Measurements from ENCODE around the gene MAP2.
"Not testable (repeated sequence)": the region's sequence is repeated elsewhere in the genome, so short reads cannot be mapped to it uniquely, and the experiment has no call there.

Gene MAP2

DNA sequence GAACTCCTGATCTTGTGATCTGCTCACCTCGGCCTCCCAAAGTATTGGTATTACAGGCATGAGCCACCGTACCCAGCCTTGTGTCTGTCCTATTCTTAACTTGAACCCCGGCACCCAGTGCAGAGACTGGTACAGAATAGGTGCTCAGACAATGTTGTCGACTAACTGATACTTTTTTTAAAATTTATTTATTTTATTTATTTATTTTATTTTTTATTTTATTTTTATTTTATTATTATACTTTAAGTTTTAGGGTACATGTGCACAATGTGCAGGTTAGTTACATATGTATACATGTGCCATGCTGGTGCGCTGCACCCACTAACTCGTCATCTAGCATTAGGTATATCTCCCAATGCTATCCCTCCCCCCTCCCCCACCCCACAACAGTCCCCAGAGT lies 174.4 kb downstream of the MAP2 start:
- not testable (repeated sequence) for H3K9me3 ChIP-seq (ENCODE audit: control insufficient read depth in 1 of 2, low read length in 2 of 2); H3K27ac ChIP-seq (ENCODE audit: low read length); H3K36me3 ChIP-seq (ENCODE audit: control insufficient read depth in 1 of 2, insufficient read depth in 2 of 2, low read length in 2 of 2); H3K4me3 ChIP-seq (ENCODE audit: low read depth in 1 of 2, low read length in 2 of 2); H3K27me3 ChIP-seq (ENCODE audit: low read depth, low read length); H3K4me1 ChIP-seq (ENCODE audit: control insufficient read depth in 1 of 2, insufficient read depth in 2 of 2, low read length in 2 of 2)

DNA sequence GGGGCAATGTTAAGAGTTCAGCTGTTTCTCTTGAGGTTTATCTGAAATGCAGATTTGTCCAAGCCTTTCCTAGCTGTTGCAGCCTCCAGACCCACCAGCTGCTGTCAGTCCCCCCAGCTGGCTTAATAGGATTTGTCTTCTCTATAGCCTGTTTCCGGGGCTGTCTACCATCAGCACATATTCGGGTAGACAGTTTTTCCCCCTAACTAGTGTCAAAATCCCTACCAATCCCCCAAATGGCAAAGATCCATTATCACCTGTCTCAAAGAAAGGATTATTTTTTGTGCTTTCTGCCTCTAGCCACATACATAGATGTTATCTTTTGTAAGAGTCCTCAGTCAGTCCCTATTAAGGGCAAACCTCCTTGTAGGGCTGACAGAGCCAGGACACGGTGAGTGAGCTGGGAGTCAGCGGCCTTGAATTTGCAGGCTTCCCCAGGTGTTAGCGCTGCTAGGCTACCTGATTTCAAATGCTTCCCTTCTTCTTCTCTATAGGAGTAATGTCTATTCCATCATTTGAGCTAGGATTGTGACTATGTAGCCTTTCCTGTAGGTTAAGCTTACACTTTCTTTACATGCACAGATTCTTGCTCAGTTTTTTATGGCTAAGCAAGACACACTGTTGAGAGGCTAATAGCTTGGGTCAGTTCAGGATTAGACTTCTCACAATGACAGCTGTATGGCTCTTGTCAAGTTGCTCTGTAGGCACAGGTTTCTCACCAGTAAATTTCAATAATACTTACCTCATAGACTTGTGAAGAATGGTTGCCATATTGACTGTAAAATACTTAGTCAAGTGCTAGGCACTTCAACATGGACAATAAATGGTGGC lies 176.7 kb downstream of the MAP2 start:
- H3K36me3 ChIP-seq (ENCODE audit: control insufficient read depth in 1 of 2, insufficient read depth in 2 of 2, low read length in 2 of 2), result no peaks in the 10 kb centered on the region
- H3K27ac ChIP-seq (ENCODE audit: low read length), result no peak overlapping the region

DNA sequence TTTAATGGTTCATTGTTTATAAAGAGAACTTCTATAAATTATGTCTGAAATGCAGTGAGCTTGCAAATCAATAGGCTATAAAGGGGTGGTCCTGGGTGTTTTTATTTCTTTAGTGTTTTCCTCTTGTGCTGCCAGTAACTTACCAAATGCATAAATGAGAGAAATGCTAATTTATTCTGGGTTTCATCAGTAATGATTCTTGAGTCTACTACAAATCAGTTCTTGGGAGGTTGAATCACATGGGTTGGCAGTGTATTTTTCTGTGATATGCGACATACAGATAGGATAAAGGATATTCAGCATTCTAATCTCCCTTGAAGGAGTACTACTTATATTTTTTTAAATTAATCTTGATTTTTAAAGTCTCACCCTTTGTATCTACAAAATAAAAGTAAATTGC lies 177.7 kb downstream of the MAP2 start:
- no peaks in the 10 kb centered on the region for H3K9me3 ChIP-seq (ENCODE audit: control insufficient read depth in 1 of 2, low read length in 2 of 2)
- H3K4me1 ChIP-seq (ENCODE audit: control insufficient read depth in 1 of 2, insufficient read depth in 2 of 2, low read length in 2 of 2), result no peaks in the 10 kb centered on the region
- no peaks in the 10 kb centered on the region for H3K36me3 ChIP-seq (ENCODE audit: control insufficient read depth in 1 of 2, insufficient read depth in 2 of 2, low read length in 2 of 2)
- H3K27ac ChIP-seq (ENCODE audit: low read length), result no peak overlapping the region
- H3K4me3 ChIP-seq (ENCODE audit: low read depth in 1 of 2, low read length in 2 of 2), result no peak overlapping the region
- H3K27me3 ChIP-seq (ENCODE audit: low read depth, low read length), result no peaks in the 10 kb centered on the region

More for the DNA sequence above, 176.7 kb downstream of the MAP2 start:
- Histone ChIP-seq H3K4me1 (ENCODE audit: control insufficient read depth in 1 of 2, insufficient read depth in 2 of 2, low read length in 2 of 2) (no peaks in the 10 kb centered on the region), H3K4me3 (ENCODE audit: low read depth in 1 of 2, low read length in 2 of 2) (no peak overlapping the region), H3K27me3 (ENCODE audit: low read depth, low read length) (no peaks in the 10 kb centered on the region), H3K9me3 (ENCODE audit: control insufficient read depth in 1 of 2, low read length in 2 of 2) (no peaks in the 10 kb centered on the region)

DNA sequence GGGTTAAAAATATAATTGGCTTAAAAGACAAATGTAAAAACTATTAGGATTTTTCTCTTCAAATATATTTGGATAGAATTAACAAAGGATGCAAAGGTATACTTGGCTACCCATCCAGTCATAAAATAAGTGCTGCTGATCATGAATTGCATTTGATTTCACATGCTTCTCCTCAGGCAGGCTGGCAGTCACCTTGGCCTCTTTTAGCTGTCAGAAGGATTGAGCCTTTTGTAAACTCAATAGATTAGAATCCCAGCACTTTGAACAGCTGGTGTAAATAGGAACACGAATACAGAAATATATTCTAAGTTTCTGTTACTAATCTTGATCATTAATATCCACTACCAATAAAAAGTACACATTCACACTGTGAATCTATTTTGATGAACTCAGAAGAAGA lies 178.4 kb downstream of the MAP2 start:
- H3K4me1 ChIP-seq (ENCODE audit: control insufficient read depth in 1 of 2, insufficient read depth in 2 of 2, low read length in 2 of 2), result no peaks in the 10 kb centered on the region
- H3K9me3 ChIP-seq (ENCODE audit: control insufficient read depth in 1 of 2, low read length in 2 of 2), result no peaks in the 10 kb centered on the region
- H3K36me3 ChIP-seq (ENCODE audit: control insufficient read depth in 1 of 2, insufficient read depth in 2 of 2, low read length in 2 of 2), result no peaks in the 10 kb centered on the region
- no peaks in the 10 kb centered on the region for H3K27me3 ChIP-seq (ENCODE audit: low read depth, low read length)
- H3K4me3 ChIP-seq (ENCODE audit: low read depth in 1 of 2, low read length in 2 of 2), result no peak overlapping the region
- H3K27ac ChIP-seq (ENCODE audit: low read length), result no peak overlapping the region

DNA sequence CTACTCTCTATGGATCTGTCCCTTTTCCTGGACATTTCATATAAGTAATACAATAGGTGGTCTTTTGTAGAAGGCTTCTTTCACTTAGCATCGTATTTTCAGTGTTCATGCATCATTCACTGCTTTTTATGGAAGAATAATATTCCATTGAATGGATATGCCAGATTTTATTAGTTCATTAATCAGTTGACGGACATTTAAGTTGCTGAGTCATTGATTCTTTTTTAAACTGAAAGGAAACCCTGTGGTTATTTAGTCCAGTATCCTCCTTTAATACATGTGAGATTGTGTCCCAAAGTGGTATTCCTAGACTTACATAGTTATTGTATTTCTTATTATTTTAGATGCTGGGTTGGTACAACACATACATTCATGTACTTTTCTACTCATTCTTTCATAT lies 185.7 kb downstream of the MAP2 start:
- H3K27me3 ChIP-seq (ENCODE audit: low read depth, low read length), result no peaks in the 10 kb centered on the region
- no peaks in the 10 kb centered on the region for H3K9me3 ChIP-seq (ENCODE audit: control insufficient read depth in 1 of 2, low read length in 2 of 2)
- no peaks in the 10 kb centered on the region for H3K36me3 ChIP-seq (ENCODE audit: control insufficient read depth in 1 of 2, insufficient read depth in 2 of 2, low read length in 2 of 2)
- H3K4me3 ChIP-seq (ENCODE audit: low read depth in 1 of 2, low read length in 2 of 2), result no peak overlapping the region
- no peak overlapping the region for H3K27ac ChIP-seq (ENCODE audit: low read length)
- no peaks in the 10 kb centered on the region for H3K4me1 ChIP-seq (ENCODE audit: control insufficient read depth in 1 of 2, insufficient read depth in 2 of 2, low read length in 2 of 2)

DNA sequence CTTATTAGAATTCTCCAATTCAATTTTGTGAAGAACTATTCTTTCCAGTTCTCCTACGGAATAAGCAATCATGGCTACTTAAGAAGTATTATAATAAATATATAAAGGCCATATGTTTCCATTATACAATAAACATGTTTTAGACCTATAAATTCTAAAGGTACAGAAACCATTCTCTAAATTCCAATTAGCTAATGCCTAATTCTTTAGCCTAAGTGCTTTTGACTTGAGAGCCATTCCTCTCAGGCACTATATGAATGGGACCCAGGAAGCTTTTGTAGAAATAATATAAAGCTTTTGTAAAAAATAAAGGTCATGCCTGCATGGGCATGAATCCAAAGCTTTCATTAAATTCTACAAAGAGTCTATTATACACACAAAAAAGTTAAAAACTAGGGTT lies 186.8 kb downstream of the MAP2 start:
- Histone ChIP-seq H3K36me3 (ENCODE audit: control insufficient read depth in 1 of 2, insufficient read depth in 2 of 2, low read length in 2 of 2) (no peaks in the 10 kb centered on the region), H3K27me3 (ENCODE audit: low read depth, low read length) (no peaks in the 10 kb centered on the region), H3K4me1 (ENCODE audit: control insufficient read depth in 1 of 2, insufficient read depth in 2 of 2, low read length in 2 of 2) (no peaks in the 10 kb centered on the region), H3K9me3 (ENCODE audit: control insufficient read depth in 1 of 2, low read length in 2 of 2) (peaks cover 0 to under 1% of the 10 kb centered on the region in 2 donors), H3K27ac (ENCODE audit: low read length) (no peak overlapping the region), H3K4me3 (ENCODE audit: low read depth in 1 of 2, low read length in 2 of 2) (no peak overlapping the region)

DNA sequence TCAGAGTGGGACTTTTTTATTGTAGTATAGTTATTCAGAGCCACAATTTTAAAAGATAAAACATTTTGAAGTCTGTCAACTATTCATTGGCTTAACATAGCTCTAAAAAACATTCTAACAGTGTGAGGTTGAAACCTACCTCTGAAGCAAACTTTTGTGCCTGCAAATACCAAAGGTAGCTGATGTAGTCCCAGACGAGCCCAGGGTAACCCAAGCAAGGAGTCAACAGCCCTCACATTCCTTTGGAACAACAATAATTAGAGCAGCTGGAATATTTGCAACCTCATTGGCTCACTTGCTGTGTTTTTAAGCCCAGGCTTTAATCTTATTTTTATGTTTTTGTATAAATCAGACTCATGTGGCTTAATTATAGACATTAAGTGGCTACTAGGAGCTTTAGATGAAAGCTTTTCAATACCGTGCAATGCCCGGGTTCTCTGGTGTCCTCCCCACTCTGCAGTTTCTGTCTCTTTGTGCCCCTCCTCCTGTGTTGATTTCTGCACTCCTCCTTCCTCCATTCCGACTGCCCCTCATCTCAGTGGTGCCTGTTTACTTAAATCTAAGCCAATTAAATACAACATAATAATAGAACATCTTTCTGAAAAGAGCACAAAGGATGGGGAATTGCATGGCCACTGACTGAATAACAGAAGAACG lies 189.9 kb downstream of the MAP2 start:
- H3K36me3 ChIP-seq (ENCODE audit: control insufficient read depth in 1 of 2, insufficient read depth in 2 of 2, low read length in 2 of 2), result no peaks in the 10 kb centered on the region
- H3K4me1 ChIP-seq (ENCODE audit: control insufficient read depth in 1 of 2, insufficient read depth in 2 of 2, low read length in 2 of 2), result no peaks in the 10 kb centered on the region
- no peak overlapping the region for H3K4me3 ChIP-seq (ENCODE audit: low read depth in 1 of 2, low read length in 2 of 2)
- H3K27me3 ChIP-seq (ENCODE audit: low read depth, low read length), result no peaks in the 10 kb centered on the region
- no peak overlapping the region for H3K27ac ChIP-seq (ENCODE audit: low read length)
- H3K9me3 ChIP-seq (ENCODE audit: control insufficient read depth in 1 of 2, low read length in 2 of 2), result peaks cover 0 to 5% of the 10 kb centered on the region in 2 donors

DNA sequence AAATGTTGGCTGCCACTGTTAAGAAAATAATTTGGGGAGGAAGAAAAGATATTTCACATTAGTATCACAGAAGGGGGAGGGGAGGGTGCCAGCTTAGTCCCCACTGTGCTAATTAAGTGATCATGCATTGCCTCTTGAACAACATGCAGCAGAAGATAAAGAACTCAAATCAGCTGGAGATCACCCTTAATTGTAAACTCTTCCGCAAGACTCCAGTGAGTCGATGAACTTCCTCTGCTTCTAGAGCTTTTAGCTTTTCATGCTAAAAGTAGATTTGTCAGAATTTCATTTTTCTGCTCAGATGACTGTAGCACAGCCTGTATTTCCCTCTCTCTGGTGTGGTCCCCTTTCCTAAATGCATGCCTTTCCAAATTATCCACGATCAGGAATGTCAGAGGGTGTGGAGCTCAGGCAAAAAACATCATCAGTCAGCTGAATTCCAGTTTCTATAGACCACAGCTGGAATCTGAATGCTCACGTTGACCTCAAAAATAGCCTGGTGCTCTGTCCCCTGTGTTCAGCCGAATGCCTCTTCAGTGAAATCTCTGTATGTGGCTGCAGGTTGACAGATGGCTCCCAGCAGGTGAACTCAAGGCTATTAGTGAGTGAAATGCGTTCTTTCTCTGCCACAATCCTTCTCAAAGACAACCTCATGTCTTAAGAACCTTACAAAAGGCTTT lies 191.0 kb downstream of the MAP2 start:
- Histone ChIP-seq H3K9me3 (ENCODE audit: control insufficient read depth in 1 of 2, low read length in 2 of 2) (peaks cover 0 to 5% of the 10 kb centered on the region in 2 donors), H3K4me1 (ENCODE audit: control insufficient read depth in 1 of 2, insufficient read depth in 2 of 2, low read length in 2 of 2) (no peaks in the 10 kb centered on the region), H3K36me3 (ENCODE audit: control insufficient read depth in 1 of 2, insufficient read depth in 2 of 2, low read length in 2 of 2) (no peaks in the 10 kb centered on the region), H3K27ac (ENCODE audit: low read length) (no peak overlapping the region), H3K27me3 (ENCODE audit: low read depth, low read length) (no peaks in the 10 kb centered on the region), H3K4me3 (ENCODE audit: low read depth in 1 of 2, low read length in 2 of 2) (no peak overlapping the region)

DNA sequence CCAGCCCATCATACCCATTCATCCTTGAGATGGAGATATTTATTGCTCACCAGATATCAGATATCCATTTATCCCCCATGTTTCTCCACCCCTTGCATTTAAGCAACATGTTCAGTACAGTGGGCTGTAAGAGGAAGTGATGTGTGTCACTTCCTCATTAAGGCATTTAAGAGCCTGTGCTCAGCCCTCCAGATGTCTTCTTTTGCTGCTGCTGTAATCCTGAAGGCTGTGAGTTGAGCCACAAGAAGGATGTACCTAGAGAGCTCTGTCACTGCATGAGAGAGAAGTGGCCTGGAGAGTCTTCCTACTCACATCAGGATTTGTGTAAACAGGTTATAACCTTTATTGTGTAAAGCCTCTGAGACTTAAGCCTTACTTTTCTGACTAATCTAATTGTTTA lies 195.9 kb downstream of the MAP2 start:
- H3K27me3 ChIP-seq (ENCODE audit: low read depth, low read length), result no peaks in the 10 kb centered on the region
- no peak overlapping the region for H3K27ac ChIP-seq (ENCODE audit: low read length)
- no peak overlapping the region for H3K4me3 ChIP-seq (ENCODE audit: low read depth in 1 of 2, low read length in 2 of 2)
- no peaks in the 10 kb centered on the region for H3K4me1 ChIP-seq (ENCODE audit: control insufficient read depth in 1 of 2, insufficient read depth in 2 of 2, low read length in 2 of 2)
- peaks cover 0 to 5% of the 10 kb centered on the region in 2 donors for H3K9me3 ChIP-seq (ENCODE audit: control insufficient read depth in 1 of 2, low read length in 2 of 2)
- no peaks in the 10 kb centered on the region for H3K36me3 ChIP-seq (ENCODE audit: control insufficient read depth in 1 of 2, insufficient read depth in 2 of 2, low read length in 2 of 2)

DNA sequence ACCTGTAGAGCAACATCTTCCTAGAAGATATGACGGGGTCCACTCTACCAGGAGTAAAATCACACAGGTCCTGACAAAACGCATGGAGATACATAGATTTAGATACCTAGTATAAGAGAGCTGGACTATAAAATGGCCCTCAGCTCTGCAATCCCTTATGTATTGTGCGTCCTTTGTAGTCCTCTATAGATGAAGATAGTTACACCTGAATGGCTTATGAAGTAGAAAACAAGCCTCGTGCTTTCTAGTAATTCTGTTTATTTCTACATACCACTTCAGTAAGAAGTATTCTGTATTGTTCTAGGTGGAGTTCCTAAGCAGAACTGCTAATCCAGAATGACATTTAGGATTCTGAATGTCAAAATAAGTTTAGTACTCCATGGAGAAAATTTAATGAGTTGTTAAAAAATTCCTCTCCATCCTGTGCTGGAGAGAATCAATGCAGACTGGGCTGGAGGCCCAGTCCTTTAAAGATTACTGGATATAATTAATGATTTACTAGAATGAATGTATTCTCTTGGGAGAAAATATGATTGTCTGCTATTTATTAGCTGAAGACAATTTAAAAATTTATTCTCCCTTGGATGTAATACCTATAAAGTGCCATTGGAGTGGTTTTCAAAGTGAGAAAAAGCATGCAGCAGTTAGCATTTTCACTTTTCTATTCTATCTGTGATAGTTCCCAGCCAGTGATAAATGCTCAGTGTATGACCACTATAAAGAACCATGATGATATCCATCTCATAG lies 200.5 kb downstream of the MAP2 start:
- Histone ChIP-seq H3K27me3 (ENCODE audit: low read depth, low read length) (no peaks in the 10 kb centered on the region), H3K4me1 (ENCODE audit: control insufficient read depth in 1 of 2, insufficient read depth in 2 of 2, low read length in 2 of 2) (no peaks in the 10 kb centered on the region), H3K4me3 (ENCODE audit: low read depth in 1 of 2, low read length in 2 of 2) (no peak overlapping the region), H3K36me3 (ENCODE audit: control insufficient read depth in 1 of 2, insufficient read depth in 2 of 2, low read length in 2 of 2) (no peaks in the 10 kb centered on the region), H3K27ac (ENCODE audit: low read length) (no peak overlapping the region), H3K9me3 (ENCODE audit: control insufficient read depth in 1 of 2, low read length in 2 of 2) (no peaks in the 10 kb centered on the region)

DNA sequence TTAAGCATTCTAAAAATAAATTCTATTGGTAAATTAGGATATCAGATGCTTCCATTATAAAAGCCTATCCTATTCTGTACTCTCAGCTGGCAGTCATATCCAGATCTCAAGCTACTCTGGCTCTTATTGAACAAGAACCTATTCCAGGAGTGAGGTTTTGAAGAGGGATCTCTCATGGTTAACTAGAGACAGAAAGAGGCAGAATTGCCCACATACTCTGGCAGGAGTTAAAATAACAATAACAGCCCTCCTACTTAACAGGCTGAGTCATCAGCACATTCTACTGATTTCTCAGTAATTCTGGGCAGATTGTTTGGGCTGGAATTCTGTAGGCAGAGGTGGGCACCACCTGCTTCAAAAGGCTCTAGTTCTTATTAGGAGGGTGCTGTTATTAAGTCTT lies 205.8 kb downstream of the MAP2 start:
- no peaks in the 10 kb centered on the region for H3K9me3 ChIP-seq (ENCODE audit: control insufficient read depth in 1 of 2, low read length in 2 of 2)
- H3K27me3 ChIP-seq (ENCODE audit: low read depth, low read length), result no peaks in the 10 kb centered on the region
- H3K4me1 ChIP-seq (ENCODE audit: control insufficient read depth in 1 of 2, insufficient read depth in 2 of 2, low read length in 2 of 2), result no peaks in the 10 kb centered on the region
- no peak overlapping the region for H3K4me3 ChIP-seq (ENCODE audit: low read depth in 1 of 2, low read length in 2 of 2)
- no peaks in the 10 kb centered on the region for H3K36me3 ChIP-seq (ENCODE audit: control insufficient read depth in 1 of 2, insufficient read depth in 2 of 2, low read length in 2 of 2)
- no peak overlapping the region for H3K27ac ChIP-seq (ENCODE audit: low read length)

All from muscle layer of duodenum (tissue), 2 donors.